Vagina (tissue), 2 donors: ENCODE results near the gene FBXL16. TPM values are rescaled to one million over a fixed set of nuclear protein-coding genes. Genes with fewer than 3 reads are reported as not detected.

Experiments
- DNase-seq, 2 donors: peaks; one replicate each; pipeline ENCODE4 v3.0.0-alpha.2; 2017; ENCODE audit errors: extremely low spot score in 2 of 2
- H3K27ac ChIP-seq: fragments of 200-600 bp; sonication (generic); one replicate; pipeline ENCODE4 v1.5.1; 2019
- H3K27me3 ChIP-seq: fragments of 200-600 bp; sonication (generic); one replicate; pipeline ENCODE4 v1.5.1; 2019
- H3K36me3 ChIP-seq, 2 donors: fragments of 200-600 bp; sonication (generic); one replicate each; pipeline ENCODE4 v1.5.1; 2017 to 2019
- H3K4me1 ChIP-seq: fragments of 200-600 bp; sonication (generic); one replicate; pipeline ENCODE4 v1.5.1; 2019
- H3K4me3 ChIP-seq, 2 donors: fragments of 200-600 bp; sonication (generic); 1 replicate in 1 of 2; 2 replicates in 1 of 2; pipeline ENCODE4 v1.5.1; 2016 to 2019
- H3K9me3 ChIP-seq: fragments of 200-600 bp; sonication (generic); one replicate; pipeline ENCODE4 v1.5.1; 2019
- POLR2A ChIP-seq, 2 donors: fragments of 450-650 bp; IDR thresholded peaks; one replicate each; pipeline ENCODE4 v1.6.1; 2017; ENCODE audit warnings: antibody characterized with exemption in 2 of 2, mild to moderate bottlenecking in 2 of 2, moderate library complexity in 2 of 2
- POLR2AphosphoS5 ChIP-seq, 2 donors: sonication (generic); formaldehyde crosslinking; IDR thresholded peaks; one replicate each; pipeline ENCODE4 v1.9.0; 2017; ENCODE audit warnings: antibody characterized with exemption in 2 of 2, mild to moderate bottlenecking in 2 of 2, low read depth in 1 of 2; ENCODE audit not compliant: insufficient read depth in 1 of 2
- intact Hi-C: fragments of 100-400 bp; cut with DNase I; formaldehyde crosslinking; loops from one replicate; pipeline ENCODE4 v1.15.1; 2023
- total RNA-seq: library from RNA; depleted of rRNA; stranded (reverse); fragments of >200 nt; gene quantifications from one replicate; pipeline ENCODE4 v1.2.3, GENCODE V29; 2016
- TF ChIP-seq, protein P1 (sequence below), 3 experiments: fragments of 450-650 bp in 2 of 3; fragments of 200-600 bp in 1 of 3; sonication (generic) in 1 of 3; IDR thresholded peaks; one replicate each; pipeline ENCODE4 v1.5.1; 2017 to 2019; ENCODE audit warnings: antibody characterized with exemption in 3 of 3, mild to moderate bottlenecking in 2 of 3, moderate library complexity in 2 of 3

FBXL16 gene
- total RNA-seq, 1 donor from 2014 or later: 4.4 TPM

DNA sequence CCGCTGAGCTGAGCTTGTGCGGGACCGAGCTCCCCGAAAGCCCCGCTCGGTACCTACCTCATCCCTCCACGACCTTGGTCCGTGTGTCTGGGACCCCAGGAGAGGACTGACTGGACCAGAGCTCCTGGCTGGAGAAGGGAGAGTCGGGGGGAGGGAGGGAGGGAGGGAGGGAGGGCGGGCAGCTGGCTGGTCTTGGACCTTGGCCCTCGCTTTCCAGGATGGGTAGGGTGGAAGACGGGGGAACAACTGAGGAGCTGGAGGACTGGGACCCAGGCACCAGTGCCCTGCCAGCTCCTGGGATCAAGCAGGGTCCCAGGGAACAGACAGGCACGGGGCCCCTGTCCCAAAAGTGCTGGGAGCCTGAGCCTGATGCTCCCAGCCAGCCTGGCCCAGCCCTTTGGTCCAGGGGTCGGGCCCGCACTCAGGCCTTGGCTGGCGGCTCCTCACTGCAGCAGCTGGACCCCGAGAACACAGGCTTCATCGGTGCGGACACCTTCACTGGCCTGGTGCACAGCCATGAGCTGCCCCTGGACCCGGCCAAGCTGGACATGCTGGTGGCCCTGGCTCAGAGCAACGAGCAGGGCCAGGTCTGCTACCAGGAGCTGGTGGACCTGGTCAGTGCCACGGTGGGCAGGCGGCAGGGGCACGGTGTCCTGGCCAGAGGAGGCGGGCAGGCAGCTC, 29.6 kb downstream of the FBXL16 start:
- DNase-seq: no peak
- H3K4me1 ChIP-seq: peaks cover 47% of the 10 kb centered on the region
- intact Hi-C loops: no loop called here
- no peak overlapping the region for H3K27ac ChIP-seq
- no peak for TF ChIP-seq POLR2A (IDR thresholded peaks at IDR 0.05)
- TF ChIP-seq, protein P1, sequence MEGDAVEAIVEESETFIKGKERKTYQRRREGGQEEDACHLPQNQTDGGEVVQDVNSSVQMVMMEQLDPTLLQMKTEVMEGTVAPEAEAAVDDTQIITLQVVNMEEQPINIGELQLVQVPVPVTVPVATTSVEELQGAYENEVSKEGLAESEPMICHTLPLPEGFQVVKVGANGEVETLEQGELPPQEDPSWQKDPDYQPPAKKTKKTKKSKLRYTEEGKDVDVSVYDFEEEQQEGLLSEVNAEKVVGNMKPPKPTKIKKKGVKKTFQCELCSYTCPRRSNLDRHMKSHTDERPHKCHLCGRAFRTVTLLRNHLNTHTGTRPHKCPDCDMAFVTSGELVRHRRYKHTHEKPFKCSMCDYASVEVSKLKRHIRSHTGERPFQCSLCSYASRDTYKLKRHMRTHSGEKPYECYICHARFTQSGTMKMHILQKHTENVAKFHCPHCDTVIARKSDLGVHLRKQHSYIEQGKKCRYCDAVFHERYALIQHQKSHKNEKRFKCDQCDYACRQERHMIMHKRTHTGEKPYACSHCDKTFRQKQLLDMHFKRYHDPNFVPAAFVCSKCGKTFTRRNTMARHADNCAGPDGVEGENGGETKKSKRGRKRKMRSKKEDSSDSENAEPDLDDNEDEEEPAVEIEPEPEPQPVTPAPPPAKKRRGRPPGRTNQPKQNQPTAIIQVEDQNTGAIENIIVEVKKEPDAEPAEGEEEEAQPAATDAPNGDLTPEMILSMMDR (IDR thresholded peaks at IDR 0.05): no peak
- TF ChIP-seq POLR2AphosphoS5 (IDR thresholded peaks at IDR 0.05; ENCODE audit: insufficient read depth in 1 of 2, low read depth in 1 of 2): no peak
- peak overlapping the region; percentile 27 to 51 for H3K4me3 ChIP-seq
- H3K36me3 ChIP-seq: peaks cover 0 to 26% of the 10 kb centered on the region in 2 donors
- no peaks in the 10 kb centered on the region for H3K27me3 ChIP-seq
- no peaks in the 10 kb centered on the region for H3K9me3 ChIP-seq

DNA sequence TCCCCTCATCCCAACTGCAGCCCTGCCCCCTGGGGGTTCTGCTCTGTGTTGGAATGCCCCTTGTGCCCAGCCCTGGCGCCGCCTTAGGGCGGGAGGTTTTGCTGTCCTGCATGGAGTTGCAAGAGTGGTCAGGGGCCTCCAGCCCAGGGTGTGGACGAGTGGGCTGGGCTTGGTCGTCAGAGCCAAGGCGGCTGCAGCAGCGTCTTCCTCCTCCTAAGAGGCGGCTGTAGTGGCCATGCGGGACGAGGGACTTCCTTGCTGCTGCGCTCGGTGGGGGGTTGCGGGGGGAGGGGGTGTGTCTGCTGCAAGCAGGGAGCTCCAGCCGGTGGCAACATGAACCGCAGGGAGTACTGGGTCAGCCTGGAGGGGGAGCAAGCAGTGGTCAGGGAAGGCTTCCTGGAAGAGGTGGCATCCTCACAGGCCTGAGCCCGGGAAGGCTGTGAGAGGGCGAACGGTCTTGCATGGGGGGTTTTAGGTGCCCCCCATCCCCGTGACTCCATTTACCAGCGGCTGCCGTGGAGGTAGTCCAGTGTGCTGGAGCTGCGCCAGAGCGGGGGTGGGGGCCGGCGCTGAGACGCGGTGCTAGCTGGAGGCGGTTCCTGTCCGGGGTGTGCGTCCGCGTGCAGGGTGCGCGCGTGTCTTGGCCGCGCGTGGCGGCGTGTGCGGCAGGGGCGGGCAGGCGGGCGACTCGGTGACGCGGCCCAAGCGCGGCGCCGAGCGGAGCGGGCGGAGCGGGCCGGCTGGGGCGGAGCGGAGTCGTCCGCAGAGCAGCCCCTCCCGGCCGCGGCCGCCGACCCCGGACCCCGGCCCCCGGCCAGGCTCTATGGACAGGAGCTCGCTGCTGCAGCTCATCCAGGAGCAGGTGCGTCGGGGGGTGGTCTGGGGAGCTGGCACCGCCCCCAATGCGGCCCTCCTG, 30.4 kb downstream of the FBXL16 start, which contains the start of gene RHBDL1:
RHBDL1 (plus strand) TSS at position 704 of the 916 bp plus-strand sequence; CDS start at position 824, 120 bp downstream.
- DNase-seq: no peak
- peaks cover 43% of the 10 kb centered on the region for H3K4me1 ChIP-seq

DNA sequence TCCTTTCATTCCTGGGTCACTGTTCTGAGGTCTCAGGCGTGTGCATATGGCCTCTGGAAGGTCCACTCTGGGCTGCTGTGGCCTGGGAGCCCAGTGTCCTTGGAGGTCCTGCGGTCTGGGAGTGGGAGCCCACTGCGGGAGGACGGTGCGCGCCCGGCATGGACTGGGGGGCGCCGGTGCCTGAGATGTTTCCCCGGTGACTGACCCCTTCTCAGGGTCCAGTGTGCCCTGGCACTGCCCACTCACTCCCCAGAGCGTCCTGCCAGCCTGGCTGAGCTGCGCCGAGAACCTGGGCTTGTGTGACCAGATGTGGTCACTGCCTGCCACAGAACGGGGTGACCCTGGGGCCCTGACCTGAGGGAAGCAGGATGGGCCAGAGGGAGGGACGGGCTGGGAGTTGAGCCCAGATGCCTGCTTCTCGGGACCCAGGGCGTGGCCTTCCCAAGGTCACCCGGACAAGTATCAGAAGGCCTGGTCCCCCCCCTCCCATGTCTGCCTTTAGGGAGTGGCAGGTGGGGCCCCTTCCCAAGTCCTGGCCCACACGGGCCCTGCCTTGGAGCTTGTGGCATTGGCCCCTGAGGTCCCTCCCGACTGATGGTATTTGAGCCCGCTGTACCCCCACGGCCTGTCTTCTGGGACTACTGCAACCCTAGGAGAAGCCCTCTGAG, 31.3 kb downstream of the FBXL16 start:
- H3K27me3 ChIP-seq: no peaks in the 10 kb centered on the region
- H3K4me1 ChIP-seq: peaks cover 43% of the 10 kb centered on the region
- H3K4me3 ChIP-seq: no peak overlapping the region
- no peaks in the 10 kb centered on the region for H3K9me3 ChIP-seq
- H3K36me3 ChIP-seq: peaks cover 0 to 42% of the 10 kb centered on the region in 2 donors
- DNase-seq: no peak
- no peak overlapping the region for H3K27ac ChIP-seq
- intact Hi-C loops: no loop called here
- TF ChIP-seq POLR2A (IDR thresholded peaks at IDR 0.05): no peak
- TF ChIP-seq, protein P1 (IDR thresholded peaks at IDR 0.05): no peak
- TF ChIP-seq POLR2AphosphoS5 (IDR thresholded peaks at IDR 0.05; ENCODE audit: insufficient read depth in 1 of 2, low read depth in 1 of 2): no peak

More for the DNA sequence above, 30.4 kb downstream of the FBXL16 start, which contains the start of gene RHBDL1:
- Histone ChIP-seq H3K9me3 (no peaks in the 10 kb centered on the region), H3K36me3 (peaks cover 0 to 34% of the 10 kb centered on the region in 2 donors), H3K27ac (peak within 1 kb of the TSS; percentile 15), H3K4me3 (peak within 1 kb of the TSS; percentile 27 to 51), H3K27me3 (no peaks in the 10 kb centered on the region)
- intact Hi-C loops: no loop called here
- TF ChIP-seq, protein P1 (IDR thresholded peaks at IDR 0.05): no peak
- no peak for TF ChIP-seq POLR2A (IDR thresholded peaks at IDR 0.05)
- TF ChIP-seq POLR2AphosphoS5 (IDR thresholded peaks at IDR 0.05; ENCODE audit: insufficient read depth in 1 of 2, low read depth in 1 of 2): no peak

DNA sequence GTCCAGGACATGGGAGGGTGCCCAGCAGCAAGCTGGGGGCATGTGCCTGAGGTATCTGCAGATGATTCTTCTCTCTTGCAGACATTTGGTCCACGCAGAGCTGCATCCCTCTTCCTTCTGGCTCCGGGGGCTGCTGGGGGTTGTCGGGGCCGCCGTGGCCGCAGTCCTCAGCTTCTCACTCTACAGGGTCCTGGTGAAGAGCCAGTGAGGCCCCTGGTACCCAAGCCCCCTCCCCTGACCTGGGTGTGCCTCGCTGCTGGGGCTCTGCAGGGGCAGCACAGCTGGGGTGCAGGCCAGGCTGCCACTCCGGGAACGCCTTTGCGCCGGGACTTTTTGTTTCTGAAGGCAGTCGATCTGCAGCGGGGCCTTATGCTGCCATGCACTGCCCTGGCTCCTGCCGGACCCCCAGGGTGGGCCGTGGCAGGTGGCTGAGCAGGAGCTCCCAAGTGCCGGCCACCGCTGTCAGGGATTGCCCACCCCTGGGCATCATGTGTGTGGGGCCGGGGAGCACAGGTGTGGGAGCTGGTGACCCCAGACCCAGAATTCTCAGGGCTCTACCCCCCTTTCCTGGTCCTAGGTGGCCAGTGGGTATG, 32.1 kb downstream of the FBXL16 start:
- Histone ChIP-seq H3K27me3 (no peaks in the 10 kb centered on the region), H3K9me3 (no peaks in the 10 kb centered on the region), H3K4me3 (no peak overlapping the region), H3K36me3 (peaks cover 0 to 42% of the 10 kb centered on the region in 2 donors), H3K4me1 (peaks cover 45% of the 10 kb centered on the region), H3K27ac (no peak overlapping the region)
- intact Hi-C loops: no loop called here
- DNase-seq: no peak
- TF ChIP-seq, protein P1 (IDR thresholded peaks at IDR 0.05): no peak
- TF ChIP-seq POLR2A (IDR thresholded peaks at IDR 0.05): no peak
- TF ChIP-seq POLR2AphosphoS5 (IDR thresholded peaks at IDR 0.05; ENCODE audit: insufficient read depth in 1 of 2, low read depth in 1 of 2): no peak
